IMR-90 (cell line): ENCODE measurements around the gene PAK5. TPM values are rescaled to one million over a fixed set of nuclear protein-coding genes. Genes with fewer than 3 reads are reported as not detected.

Source experiments
- ATAC-seq: fragments of 200-7000 bp; cut with Tn5 transposase; 2 replicates; pipeline ENCODE4 v1.9.1; 2020; ENCODE audit warnings: low read depth, mild to moderate bottlenecking, moderate library complexity
- BruUV-seq: library from RNA; stranded (reverse); fragments of 400-500 nt; replicated peaks from 2 replicates; lab custom pipeline; 2021; lab: Mats Ljungman, UMichigan
- CTCF ChIA-PET: fragments of 300-600 bp; formaldehyde crosslinking; extraction: SDS; loops from one replicate; lab custom pipeline; 2021; ENCODE audit warnings: antibody characterized with exemption; lab: Yijun Ruan, JAX
- POLR2A ChIA-PET: fragments of 300-600 bp; sonication (Branson Sonifier 250); formaldehyde crosslinking; loops from one replicate; lab custom pipeline; 2022; ENCODE audit warnings: antibody characterized with exemption; ENCODE audit not compliant: unreplicated experiment; lab: Charles Lee
- DNase-seq: peaks from one replicate; pipeline ENCODE4 v3.0.0; 2013
- H2AFZ ChIP-seq: replicated peaks from 2 replicates; pipeline ENCODE3; 2013; ENCODE audit warnings: low read length, mild to moderate bottlenecking; ENCODE audit not compliant: poor library complexity
- H2AK5ac ChIP-seq: 2 replicates; pipeline ENCODE4 v1.6.1; 2013; ENCODE audit warnings: low read depth, low read length, inconsistent platforms
- H2AK9ac ChIP-seq: replicated peaks from 2 replicates; pipeline ENCODE3; 2013; ENCODE audit warnings: mild to moderate bottlenecking, low read depth, low read length, moderate library complexity; ENCODE audit not compliant: poor library complexity
- H2BK120ac ChIP-seq: 2 replicates; pipeline ENCODE4 v1.6.1; 2013; ENCODE audit warnings: low read depth, low read length, inconsistent platforms
- H2BK15ac ChIP-seq: 3 replicates; pipeline ENCODE4 v1.6.1; 2013; ENCODE audit warnings: low read depth, low read length, inconsistent platforms
- H2BK20ac ChIP-seq: 2 replicates; pipeline ENCODE4 v1.6.1; 2013; ENCODE audit warnings: low read depth, mild to moderate bottlenecking, inconsistent platforms, low read length, moderate library complexity
- H2BK5ac ChIP-seq: 2 replicates; pipeline ENCODE4 v1.6.1; 2013; ENCODE audit warnings: mild to moderate bottlenecking, low read depth, low read length, inconsistent platforms; ENCODE audit not compliant: poor library complexity, severe bottlenecking
- H3K14ac ChIP-seq: replicated peaks from 2 replicates; pipeline ENCODE4 v1.6.1; 2013; ENCODE audit warnings: low read depth, low read length, inconsistent platforms
- H3K18ac ChIP-seq: 2 replicates; pipeline ENCODE4 v1.6.1; 2013; ENCODE audit warnings: low read depth, low read length, control low read depth
- H3K23ac ChIP-seq: 2 replicates; pipeline ENCODE4 v1.6.1; 2013; ENCODE audit warnings: low read depth, low read length, inconsistent platforms
- H3K27ac ChIP-seq: 2 replicates; pipeline ENCODE4 v1.5.1; 2013; ENCODE audit warnings: mild to moderate bottlenecking, control low read depth, low read length; ENCODE audit not compliant: insufficient read depth
- H3K27me3 ChIP-seq: 2 replicates; pipeline ENCODE4 v1.6.1; 2013; ENCODE audit warnings: low read length; ENCODE audit not compliant: control insufficient read depth, insufficient read depth
- H3K36me3 ChIP-seq: 2 replicates; pipeline ENCODE4 v1.6.1; 2013; ENCODE audit warnings: low read length, mixed read lengths; ENCODE audit not compliant: control insufficient read depth, insufficient read depth
- H3K4ac ChIP-seq: 2 replicates; pipeline ENCODE4 v1.6.1; 2013; ENCODE audit warnings: low read depth, low read length, inconsistent platforms
- H3K4me1 ChIP-seq: 2 replicates; pipeline ENCODE4 v1.6.1; 2013; ENCODE audit warnings: low read length, mixed read lengths; ENCODE audit not compliant: control insufficient read depth, insufficient read depth
- H3K4me2 ChIP-seq: 2 replicates; pipeline ENCODE4 v1.6.1; 2013; ENCODE audit warnings: low read depth, mild to moderate bottlenecking, control low read depth, low read length, moderate library complexity
- H3K4me3 ChIP-seq: 2 replicates; pipeline ENCODE4 v1.5.1; 2013; ENCODE audit warnings: low read depth, mild to moderate bottlenecking, control low read depth, low read length, moderate library complexity; ENCODE audit not compliant: insufficient read depth
- H3K56ac ChIP-seq: 2 replicates; pipeline ENCODE4 v1.6.1; 2013; ENCODE audit warnings: low read length, inconsistent platforms; ENCODE audit not compliant: insufficient read depth; ENCODE audit errors: extremely low read depth
- H3K79me1 ChIP-seq, 2 experiments: 2 replicates each; pipeline ENCODE4 v1.6.1; 2013; ENCODE audit warnings: low read length in 2 of 2, inconsistent platforms in 1 of 2, low read depth in 1 of 2
- H3K9ac ChIP-seq: 2 replicates; pipeline ENCODE4 v1.6.1; 2013; ENCODE audit warnings: low read depth, low read length, control low read depth
- H3K9me1 ChIP-seq: 2 replicates; pipeline ENCODE4 v1.6.1; 2013; ENCODE audit warnings: low read length, inconsistent platforms; ENCODE audit not compliant: insufficient read depth
- H3K9me3 ChIP-seq: 2 replicates; pipeline ENCODE4 v1.6.1; 2013; ENCODE audit warnings: low read length; ENCODE audit not compliant: control insufficient read depth, insufficient read depth
- H4K20me1 ChIP-seq: 2 replicates; pipeline ENCODE4 v1.6.1; 2013; ENCODE audit warnings: low read length, inconsistent platforms; ENCODE audit not compliant: insufficient read depth
- H4K5ac ChIP-seq: 2 replicates; pipeline ENCODE4 v1.6.1; 2013; ENCODE audit warnings: mild to moderate bottlenecking, low read depth, low read length, control low read depth
- H4K8ac ChIP-seq, 2 experiments: 2 replicates each; pipeline ENCODE4 v1.6.1; 2013; ENCODE audit warnings: low read depth in 2 of 2, low read length in 2 of 2, control low read depth in 1 of 2, inconsistent platforms in 1 of 2
- H4K91ac ChIP-seq: 2 replicates; pipeline ENCODE4 v1.6.1; 2013; ENCODE audit warnings: low read depth, low read length, inconsistent platforms; ENCODE audit not compliant: insufficient read depth
- CHD1 ChIP-seq: IDR thresholded peaks from 2 replicates; pipeline ENCODE4 v1.6.1; 2012; ENCODE audit warnings: low read depth, low read length, improper control_type of control experiment
- FOS ChIP-seq: fragments of 150-350 bp; IDR thresholded peaks from 2 replicates; pipeline ENCODE4 v1.6.1; 2016; ENCODE audit warnings: low read depth, low read length
- MAZ ChIP-seq: IDR thresholded peaks from 2 replicates; pipeline ENCODE4 v1.6.1; 2012; ENCODE audit warnings: low read depth, mild to moderate bottlenecking, low read length, improper control_type of control experiment, moderate library complexity, borderline replicate concordance
- NFE2L2 ChIP-seq: fragments of 150-350 bp; IDR thresholded peaks from 2 replicates; pipeline ENCODE4 v1.6.1; 2016; ENCODE audit warnings: low read depth, mild to moderate bottlenecking, low read length
- POLR2A ChIP-seq: IDR thresholded peaks from 2 replicates; pipeline ENCODE4 v1.6.1; 2012; ENCODE audit warnings: mild to moderate bottlenecking, low read depth, low read length
- RCOR1 ChIP-seq: IDR thresholded peaks from 2 replicates; pipeline ENCODE4 v1.6.1; 2012; ENCODE audit warnings: mild to moderate bottlenecking, low read length, improper control_type of control experiment; ENCODE audit not compliant: insufficient replicate concordance
- dilution Hi-C: fragments of 300-500 bp; cut with HindIII; formaldehyde crosslinking; loops from one replicate; pipeline ENCODE4 v1.14.3; 2018; ENCODE audit warnings: low sequenced_read_pairs; ENCODE audit not compliant: unreplicated experiment
- in situ Hi-C: fragments of 300-500 bp; cut with MboI; formaldehyde crosslinking; loops from 3 replicates; pipeline ENCODE4 v1.14.3; 2019; ENCODE audit warnings: low sequenced_read_pairs, inconsistent platforms, mixed read lengths
- intact Hi-C: fragments of 100-400 bp; cut with micrococcal nuclease; formaldehyde crosslinking; loops from 2 replicates; pipeline ENCODE4 v1.10.0; 2022
- polyA plus RNA-seq, 3 experiments: library from polyadenylated mRNA; depleted of rRNA; stranded (reverse); fragments of >200 nt; gene quantifications; 2 replicates each; pipeline ENCODE4 v1.2.3, GENCODE V29; 2012; ENCODE audit warnings: low replicate concordance in 1 of 3
- total RNA-seq: library from RNA; depleted of rRNA; stranded (reverse); fragments of >200 nt; gene quantifications from 2 replicates; pipeline ENCODE4 v1.2.3, GENCODE V29; 2012
- TF ChIP-seq, protein P1 (sequence below): fragments of 150-350 bp; IDR thresholded peaks from 2 replicates; pipeline ENCODE4 v1.6.1; 2017; ENCODE audit warnings: mild to moderate bottlenecking, antibody characterized with exemption, low read length, low read depth

The PAK5 gene
- total and polyA plus RNA-seq, 2 of the 4 experiments (the other 2 are of a cell fraction): not detected

DNA sequence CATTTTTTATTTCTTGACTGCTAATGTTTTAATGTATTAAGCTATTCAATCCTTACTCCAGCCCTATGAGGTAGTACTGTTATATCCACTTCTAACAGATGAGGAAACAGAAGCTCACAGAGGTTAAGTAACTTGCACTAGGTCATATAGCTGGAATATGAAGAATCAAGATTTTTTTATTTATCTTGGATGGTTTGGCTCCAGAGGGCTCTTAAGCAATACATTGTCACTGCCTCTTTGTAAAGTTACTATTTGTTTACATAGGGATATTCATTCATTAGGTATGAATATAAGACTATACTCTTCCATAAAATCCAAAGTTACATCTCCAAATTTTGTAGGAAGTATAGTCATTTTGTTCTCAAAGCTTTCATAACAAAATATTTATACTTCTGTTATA lies 210.7 kb downstream of the PAK5 start:
- POLR2A ChIA-PET: no interaction called here

More for the DNA sequence above, 210.7 kb downstream of the PAK5 start:
- TF ChIP-seq FOS: no peak
- TF ChIP-seq CHD1: no peak
- no peak for TF ChIP-seq NFE2L2
- no peak for TF ChIP-seq RCOR1
- TF ChIP-seq MAZ: no peak
- TF ChIP-seq, protein P1, sequence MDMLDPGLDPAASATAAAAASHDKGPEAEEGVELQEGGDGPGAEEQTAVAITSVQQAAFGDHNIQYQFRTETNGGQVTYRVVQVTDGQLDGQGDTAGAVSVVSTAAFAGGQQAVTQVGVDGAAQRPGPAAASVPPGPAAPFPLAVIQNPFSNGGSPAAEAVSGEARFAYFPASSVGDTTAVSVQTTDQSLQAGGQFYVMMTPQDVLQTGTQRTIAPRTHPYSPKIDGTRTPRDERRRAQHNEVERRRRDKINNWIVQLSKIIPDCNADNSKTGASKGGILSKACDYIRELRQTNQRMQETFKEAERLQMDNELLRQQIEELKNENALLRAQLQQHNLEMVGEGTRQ: no peak
- TF ChIP-seq POLR2A: no peak
- H3K9ac ChIP-seq: no peak overlapping the region
- CTCF ChIA-PET: interaction anchor here (1.4 to 1.6 kb wide), 2 partner anchors 11 to 286 kb away, joined by 4 to 5 read pairs; no protein-coding TSS in a partner anchor
- no peak overlapping the region for H2BK5ac ChIP-seq
- H4K5ac ChIP-seq: no peak overlapping the region
- no peak overlapping the region for H3K4me2 ChIP-seq
- no peaks in the 10 kb centered on the region for H3K79me1 ChIP-seq
- H2BK20ac ChIP-seq: no peak overlapping the region
- H4K91ac ChIP-seq: no peak overlapping the region
- DNase-seq (no peak), ATAC-seq (no peak)
- no peak overlapping the region for H3K14ac ChIP-seq
- H3K27ac ChIP-seq: no peak overlapping the region
- H3K9me3 ChIP-seq: no peaks in the 10 kb centered on the region
- no peak overlapping the region for H3K4me3 ChIP-seq
- H3K4me1 ChIP-seq: no peaks in the 10 kb centered on the region
- no peak overlapping the region for H2BK15ac ChIP-seq
- intact Hi-C loops (no loop called here), in situ Hi-C loops (loop anchor here (10.0 kb wide), 1 partner anchor 787 kb away; no protein-coding TSS in a partner anchor), dilution Hi-C loops (no loop called here)
- H3K27me3 ChIP-seq: peaks cover 3% of the 10 kb centered on the region
- no peaks in the 10 kb centered on the region for H3K9me1 ChIP-seq
- H2AK9ac ChIP-seq: no peak overlapping the region
- H4K20me1 ChIP-seq: no peaks in the 10 kb centered on the region
- no peak overlapping the region for H3K23ac ChIP-seq
- H2AK5ac ChIP-seq: no peak overlapping the region
- H3K56ac ChIP-seq: no peak overlapping the region
- no peak overlapping the region for H3K4ac ChIP-seq
- no peak overlapping the region for H3K18ac ChIP-seq
- no TSS peak for BruUV-seq
- no peak overlapping the region for H4K8ac ChIP-seq
- no peak overlapping the region for H2AFZ ChIP-seq
- no peaks in the 10 kb centered on the region for H3K36me3 ChIP-seq
- H2BK120ac ChIP-seq: no peak overlapping the region
